Glutamatergic neuron (in vitro differentiated cells): ENCODE measurements around the gene RCOR3. TPM values are rescaled to one million over a fixed set of nuclear protein-coding genes. Genes with fewer than 3 reads are reported as not detected.

ENCODE experiments used
- DNase-seq: peaks from one replicate; pipeline ENCODE4 v3.0.0; 2022
- H3K27ac Mint-ChIP-seq: one replicate; pipeline ENCODE4 v1.8.0; 2020; ENCODE audit warnings: mild to moderate bottlenecking, mixed read lengths, inconsistent platforms; ENCODE audit not compliant: unreplicated experiment
- H3K27me3 Mint-ChIP-seq: one replicate; pipeline ENCODE4 v1.8.0; 2020; ENCODE audit warnings: mild to moderate bottlenecking, moderate library complexity, mixed read lengths, inconsistent platforms; ENCODE audit not compliant: unreplicated experiment
- H3K36me3 Mint-ChIP-seq: one replicate; pipeline ENCODE4 v1.8.0; 2020; ENCODE audit warnings: mild to moderate bottlenecking, mixed read lengths, inconsistent platforms; ENCODE audit not compliant: unreplicated experiment
- H3K4me1 Mint-ChIP-seq: one replicate; pipeline ENCODE4 v1.8.0; 2020; ENCODE audit warnings: mild to moderate bottlenecking, low read depth, mixed read lengths, inconsistent platforms; ENCODE audit not compliant: unreplicated experiment
- H3K4me3 Mint-ChIP-seq: one replicate; pipeline ENCODE4 v1.8.0; 2020; ENCODE audit warnings: mild to moderate bottlenecking, mixed read lengths, inconsistent platforms; ENCODE audit not compliant: unreplicated experiment
- H3K9me3 Mint-ChIP-seq: one replicate; pipeline ENCODE4 v1.8.0; 2020; ENCODE audit warnings: mild to moderate bottlenecking, moderate library complexity, mixed read lengths, inconsistent platforms; ENCODE audit not compliant: unreplicated experiment
- CTCF ChIP-seq: fragments of 200-600 bp; sonication (generic); IDR thresholded peaks from one replicate; pipeline ENCODE4 v1.5.0; 2021; ENCODE audit not compliant: partially characterized antibody, unreplicated experiment
- total RNA-seq: library from RNA; stranded (reverse); fragmentation: NEBNext Ultra II Directional; extraction: Animal tissue kit (Norgen Biotek cat#: 25700); gene quantifications from one replicate; pipeline ENCODE4 v1.2.1, GENCODE V29; 2021; ENCODE audit not compliant: unreplicated experiment

The RCOR3 gene
- total RNA-seq, 1 donor from 2014 or later, result 82.1 TPM

- Mint-ChIP-seq H3K9me3 (peaks cover 4% of the 10 kb centered on the region), H3K36me3 (no peaks in the 10 kb centered on the region), H3K27me3 (peaks cover 4% of the 10 kb centered on the region), H3K4me1 (peaks cover 12% of the 10 kb centered on the region), H3K4me3 (no peak overlapping the region), H3K27ac (no peak overlapping the region)
- TF ChIP-seq CTCF, result no peak
- no peak for DNase-seq
These were observed 80.5 kb downstream of the RCOR3 start for GRCh38 chr1:211339631-211340041.

- peaks cover 4% of the 10 kb centered on the region for H3K27me3 Mint-ChIP-seq
These were observed 81.7 kb downstream of the RCOR3 start for GRCh38 chr1:211340622-211341507.

GRCh38 chr1:211341999-211342398, 82.8 kb downstream of the RCOR3 start:
- DNase-seq, result no peak
- no peak overlapping the region for H3K4me3 Mint-ChIP-seq
- H3K27ac Mint-ChIP-seq, result no peak overlapping the region
- peaks cover 4% of the 10 kb centered on the region for H3K9me3 Mint-ChIP-seq
- H3K36me3 Mint-ChIP-seq, result no peaks in the 10 kb centered on the region
- peaks cover 4% of the 10 kb centered on the region for H3K27me3 Mint-ChIP-seq
- TF ChIP-seq CTCF, result no peak
- H3K4me1 Mint-ChIP-seq, result peaks cover 13% of the 10 kb centered on the region

More at GRCh38 chr1:211340622-211341507, 81.7 kb downstream of the RCOR3 start:
- TF ChIP-seq CTCF, result no peak
- H3K4me3 Mint-ChIP-seq, result no peak overlapping the region
- H3K27ac Mint-ChIP-seq, result no peak overlapping the region
- DNase-seq, result no peak
- H3K36me3 Mint-ChIP-seq, result no peaks in the 10 kb centered on the region
- H3K9me3 Mint-ChIP-seq, result peaks cover 4% of the 10 kb centered on the region
- peaks cover 13% of the 10 kb centered on the region for H3K4me1 Mint-ChIP-seq

- TF ChIP-seq CTCF, result no peak
- peaks cover 2% of the 10 kb centered on the region for H3K9me3 Mint-ChIP-seq
- peaks cover 3% of the 10 kb centered on the region for H3K4me1 Mint-ChIP-seq
- no peak overlapping the region for H3K4me3 Mint-ChIP-seq
- DNase-seq, result no peak
- H3K27ac Mint-ChIP-seq, result no peak overlapping the region
- H3K27me3 Mint-ChIP-seq, result peaks cover 2% of the 10 kb centered on the region
- H3K36me3 Mint-ChIP-seq, result no peaks in the 10 kb centered on the region
These were observed 84.4 kb downstream of the RCOR3 start for GRCh38 chr1:211343607-211344006.

GRCh38 chr1:211344152-211344618, 85.0 kb downstream of the RCOR3 start:
- peaks cover 2% of the 10 kb centered on the region for H3K9me3 Mint-ChIP-seq
- no peak for DNase-seq
- H3K4me3 Mint-ChIP-seq, result no peak overlapping the region
- H3K27me3 Mint-ChIP-seq, result no peaks in the 10 kb centered on the region
- no peak overlapping the region for H3K27ac Mint-ChIP-seq
- H3K36me3 Mint-ChIP-seq, result no peaks in the 10 kb centered on the region
- H3K4me1 Mint-ChIP-seq, result peaks cover 3% of the 10 kb centered on the region
- no peak for TF ChIP-seq CTCF
